GM21367 (cell line): ENCODE data around the gene GMEB2.
"Not testable (repeated sequence)": the region's sequence is repeated elsewhere in the genome, so short reads cannot be mapped to it uniquely, and the experiment has no call there.

Experiments used
- ATAC-seq: cut with Tn5 transposase; IDR thresholded peaks from one replicate; pipeline ENCODE4 v1.9.1; 2021; ENCODE audit not compliant: unreplicated experiment

GMEB2 gene, protein sequence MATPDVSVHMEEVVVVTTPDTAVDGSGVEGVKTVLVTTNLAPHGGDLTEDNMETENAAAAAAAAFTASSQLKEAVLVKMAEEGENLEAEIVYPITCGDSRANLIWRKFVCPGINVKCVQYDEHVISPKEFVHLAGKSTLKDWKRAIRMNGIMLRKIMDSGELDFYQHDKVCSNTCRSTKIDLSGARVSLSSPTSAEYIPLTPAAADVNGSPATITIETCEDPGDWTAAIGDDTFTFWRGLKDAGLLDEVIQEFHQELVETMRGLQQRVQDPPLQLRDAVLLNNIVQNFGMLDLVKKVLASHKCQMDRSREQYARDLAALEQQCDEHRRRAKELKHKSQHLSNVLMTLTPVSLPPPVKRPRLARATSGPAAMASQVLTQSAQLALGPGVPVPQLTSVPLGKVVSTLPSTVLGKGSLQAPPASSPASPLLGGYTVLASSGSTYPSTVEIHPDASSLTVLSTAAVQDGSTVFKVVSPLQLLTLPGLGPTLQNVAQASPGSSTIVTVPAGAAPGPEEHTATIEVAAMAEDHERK

DNA sequence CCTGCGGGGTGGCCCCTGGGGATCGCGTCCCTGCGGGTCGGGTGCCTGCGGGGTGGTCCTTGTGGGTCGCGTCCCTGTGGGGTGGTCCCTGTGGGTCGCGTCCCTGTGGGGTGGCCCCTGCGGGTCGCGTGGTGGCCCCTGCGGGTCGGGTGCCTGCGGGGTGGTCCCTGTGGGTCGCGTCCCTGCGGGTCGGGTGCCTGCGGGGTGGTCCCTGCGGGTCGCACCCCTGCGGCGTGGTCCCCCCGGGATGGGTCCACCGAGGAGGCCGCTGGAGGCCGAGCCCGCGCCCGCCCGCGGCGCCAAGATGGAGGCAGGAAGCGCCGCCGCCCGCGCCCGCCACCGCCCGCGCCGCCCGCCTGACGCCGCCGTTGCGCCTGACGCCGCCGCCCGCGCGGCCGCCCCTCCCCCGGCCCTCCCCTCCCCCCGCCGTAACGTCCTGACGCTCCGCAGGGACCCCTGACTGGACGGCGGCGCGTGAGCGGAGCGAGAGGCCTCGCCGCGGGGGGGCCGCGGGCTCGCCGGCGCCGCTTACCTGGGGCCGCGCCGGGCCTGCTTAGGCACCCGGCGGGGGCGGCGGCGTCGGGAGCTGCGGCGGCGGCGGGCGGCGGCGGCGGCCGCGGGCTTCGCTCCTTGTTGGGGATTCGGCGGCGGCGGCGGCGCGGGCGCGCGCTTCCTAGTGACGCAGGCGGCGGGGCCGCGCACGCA is at the start of gene GMEB2:
Gene GMEB2, minus strand, starts transcription at position 678 of the 705 bp plus-strand sequence. CDS start 7,704 bp downstream, outside the sequence.
- ATAC-seq: peak; percentile 32

DNA sequence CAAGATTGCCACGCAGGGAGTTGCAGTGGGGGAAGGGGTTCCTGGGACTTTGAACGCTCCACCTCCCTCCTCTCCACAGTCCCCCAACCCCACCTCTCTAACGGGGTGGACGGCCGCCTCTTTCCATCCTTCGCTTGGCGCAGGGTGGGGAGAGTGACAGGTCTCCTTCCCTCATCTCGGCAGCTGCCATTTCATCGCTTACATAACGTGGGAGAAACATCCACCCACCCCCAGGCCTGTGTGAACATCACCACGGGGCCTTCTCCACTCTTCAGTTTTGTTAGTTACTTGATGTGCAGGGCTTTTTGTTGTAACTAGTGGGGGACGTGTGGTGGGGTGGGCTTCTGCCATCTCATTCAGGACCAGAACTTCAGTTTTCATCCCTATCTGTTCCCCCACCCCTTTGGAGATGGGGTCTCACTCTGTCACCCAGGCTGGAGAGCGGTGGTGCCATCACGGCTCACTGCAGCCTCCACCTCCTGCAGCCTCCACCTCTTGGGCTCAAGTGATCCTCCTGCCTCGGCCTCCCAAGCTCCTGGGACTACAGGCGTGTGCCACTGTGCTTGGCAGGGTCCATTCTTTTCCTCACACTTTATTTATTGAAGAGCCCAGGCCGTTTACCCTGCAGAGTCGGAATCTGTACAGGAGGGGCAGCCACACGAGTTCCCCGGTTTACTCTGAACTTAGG is 48.9 kb upstream of the GMEB2 start:
- ATAC-seq: no peak

DNA sequence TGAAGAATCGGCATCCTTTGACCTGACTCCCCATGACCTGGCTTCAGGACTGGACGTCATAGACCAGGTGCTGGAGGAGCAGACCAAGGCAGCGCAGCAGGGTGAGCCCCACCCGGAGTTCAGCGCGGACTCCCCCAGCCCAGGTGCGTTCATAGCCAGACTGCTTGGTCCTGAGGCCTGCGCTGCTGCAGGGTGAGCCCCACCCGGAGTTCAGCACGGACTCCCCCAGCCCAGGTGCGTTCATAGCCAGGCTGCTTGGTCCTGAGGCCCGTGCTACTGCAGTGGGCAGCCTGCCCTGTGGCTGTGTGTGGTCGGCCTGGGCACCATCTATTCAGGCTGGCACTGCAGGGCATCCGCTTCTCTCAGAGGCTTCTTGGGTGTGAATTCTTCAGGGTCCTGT is 47.0 kb upstream of the GMEB2 start:
- ATAC-seq: no peak

DNA sequence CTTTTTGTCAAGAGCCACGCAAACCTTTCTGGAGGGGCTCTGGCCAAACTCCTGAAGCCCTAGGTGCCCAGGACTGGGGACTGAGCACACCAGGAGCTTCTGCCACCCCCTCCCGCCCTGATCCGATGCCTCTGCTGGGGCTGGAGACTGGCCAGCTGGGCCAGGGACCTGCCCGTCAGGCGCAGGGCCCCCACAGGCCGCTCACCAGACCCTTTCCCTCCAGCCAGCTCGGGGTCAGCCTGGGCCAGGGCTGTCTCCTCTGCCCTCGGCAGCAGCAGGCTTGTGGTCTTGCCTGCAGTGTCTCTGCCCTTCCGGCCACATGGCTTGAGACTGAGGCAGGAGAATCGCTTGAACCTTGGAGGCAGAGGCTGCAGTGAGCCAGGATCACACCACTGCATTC is 45.8 kb upstream of the GMEB2 start:
- ATAC-seq: no peak

DNA sequence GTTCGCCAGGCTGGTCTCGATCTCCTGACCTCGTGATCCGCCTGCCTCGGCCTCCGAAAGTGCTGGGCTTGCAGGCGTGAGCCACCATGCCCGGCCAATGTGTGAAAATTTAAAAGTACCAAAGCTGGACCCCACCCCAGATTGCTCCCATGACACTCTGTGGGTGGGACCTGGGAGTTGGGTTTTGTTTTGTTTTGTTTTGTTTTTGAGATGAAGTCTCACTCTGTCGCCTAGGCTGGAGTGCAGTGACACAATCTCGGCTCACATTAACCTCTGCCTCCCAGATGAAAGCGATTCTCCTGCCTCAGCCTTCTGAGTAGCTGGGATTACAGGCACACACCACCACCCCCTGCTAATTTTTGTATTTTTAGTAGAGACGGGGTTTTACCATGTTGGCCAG is 44.8 kb upstream of the GMEB2 start:
- not testable (repeated sequence) for ATAC-seq

DNA sequence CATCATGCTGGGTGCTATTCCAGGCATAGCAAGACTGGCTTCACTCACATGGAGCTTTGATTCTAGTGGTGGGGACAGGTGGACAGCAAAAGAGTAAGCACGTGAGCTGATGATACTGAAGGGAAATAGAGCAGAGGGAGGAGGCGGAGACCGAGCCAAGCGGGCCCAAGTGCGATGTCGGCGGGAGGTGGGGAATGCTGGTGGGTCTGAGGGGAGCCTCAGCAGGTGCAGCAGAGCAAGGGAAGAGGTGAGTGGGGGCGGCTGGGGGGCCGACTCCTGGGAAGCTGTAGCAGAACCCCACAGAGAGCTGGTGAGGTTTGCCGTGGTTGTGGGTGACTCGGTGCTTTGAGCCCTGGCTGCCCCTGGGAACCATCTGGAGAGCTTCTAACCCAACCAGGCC is 41.5 kb upstream of the GMEB2 start:
- ATAC-seq: no peak

DNA sequence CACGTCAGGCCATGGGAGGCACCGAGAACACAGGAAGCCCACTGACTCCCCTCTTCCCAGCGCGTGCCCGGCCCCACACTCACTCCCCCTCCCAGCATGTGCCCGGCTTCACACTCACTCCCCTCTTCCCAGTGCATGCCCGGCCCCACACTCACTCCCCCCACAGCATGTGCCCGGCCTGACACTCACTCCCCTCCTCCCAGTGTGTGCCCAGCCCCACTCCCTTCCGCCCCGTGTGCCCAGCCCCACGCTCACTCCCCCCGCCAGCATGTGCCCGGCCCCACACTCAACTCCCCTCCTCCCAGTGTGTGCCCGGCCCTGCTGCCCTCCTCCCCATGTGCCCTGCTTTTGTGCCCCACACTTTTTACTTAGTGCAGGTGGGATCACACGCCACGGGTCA is 41.0 kb upstream of the GMEB2 start:
- no peak for ATAC-seq

DNA sequence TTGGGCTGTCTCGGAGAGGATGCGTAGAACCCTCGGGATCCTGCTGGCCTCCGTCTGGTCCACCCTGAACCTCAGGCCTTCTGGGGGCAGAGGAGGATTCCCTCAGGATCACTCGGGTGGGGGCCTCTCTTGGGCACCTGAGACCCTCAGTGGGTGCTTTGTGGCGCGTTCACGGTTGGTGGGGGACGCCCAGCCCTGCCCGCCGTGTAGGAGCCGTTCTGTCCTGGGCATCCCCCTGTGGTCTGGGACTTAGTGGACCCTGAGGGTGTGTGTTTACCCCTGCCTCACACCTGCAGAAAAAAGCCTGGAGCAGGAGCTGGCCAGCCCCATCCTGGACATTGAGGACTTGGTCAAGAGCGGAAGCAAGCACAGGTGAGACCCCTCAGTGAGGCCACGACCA is 38.8 kb upstream of the GMEB2 start:
- no peak for ATAC-seq

DNA sequence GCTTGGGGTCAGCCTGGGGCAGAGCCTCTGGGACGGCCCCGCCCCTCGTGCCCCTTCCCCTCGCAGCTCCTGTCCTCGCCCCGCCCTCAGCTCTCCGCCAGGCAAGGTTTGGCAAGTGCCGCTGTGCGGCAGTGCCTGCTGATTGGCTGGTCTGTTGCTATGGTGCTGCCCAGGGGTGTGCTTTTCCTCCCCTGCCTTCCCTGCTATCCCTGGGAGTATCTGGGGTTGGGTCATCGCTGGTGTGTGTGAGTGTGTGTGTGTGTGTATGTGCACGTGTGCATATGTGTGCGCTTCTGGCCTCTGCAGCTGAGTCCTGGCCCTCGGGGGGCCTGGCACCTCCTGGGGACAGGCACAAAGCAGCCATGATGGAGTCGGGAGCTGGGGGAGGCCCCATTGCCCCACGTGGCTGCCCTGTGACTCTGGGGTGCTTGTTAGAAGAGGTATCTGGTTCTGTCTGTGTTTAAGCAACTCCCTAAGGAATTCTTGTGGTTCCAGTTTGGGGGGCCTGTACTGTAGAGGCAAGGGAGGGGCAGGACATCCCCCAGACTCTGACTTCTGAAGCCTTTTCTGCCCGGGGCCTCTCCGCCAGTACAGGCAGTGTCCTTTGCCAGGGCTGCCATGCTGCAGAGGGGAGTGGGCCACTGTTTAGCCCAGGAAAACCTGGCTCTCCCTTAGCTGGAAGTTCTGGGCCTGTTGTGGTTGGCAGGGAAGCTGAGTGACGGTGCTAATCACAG is 38.1 kb upstream of the GMEB2 start:
- ATAC-seq: no peak

DNA sequence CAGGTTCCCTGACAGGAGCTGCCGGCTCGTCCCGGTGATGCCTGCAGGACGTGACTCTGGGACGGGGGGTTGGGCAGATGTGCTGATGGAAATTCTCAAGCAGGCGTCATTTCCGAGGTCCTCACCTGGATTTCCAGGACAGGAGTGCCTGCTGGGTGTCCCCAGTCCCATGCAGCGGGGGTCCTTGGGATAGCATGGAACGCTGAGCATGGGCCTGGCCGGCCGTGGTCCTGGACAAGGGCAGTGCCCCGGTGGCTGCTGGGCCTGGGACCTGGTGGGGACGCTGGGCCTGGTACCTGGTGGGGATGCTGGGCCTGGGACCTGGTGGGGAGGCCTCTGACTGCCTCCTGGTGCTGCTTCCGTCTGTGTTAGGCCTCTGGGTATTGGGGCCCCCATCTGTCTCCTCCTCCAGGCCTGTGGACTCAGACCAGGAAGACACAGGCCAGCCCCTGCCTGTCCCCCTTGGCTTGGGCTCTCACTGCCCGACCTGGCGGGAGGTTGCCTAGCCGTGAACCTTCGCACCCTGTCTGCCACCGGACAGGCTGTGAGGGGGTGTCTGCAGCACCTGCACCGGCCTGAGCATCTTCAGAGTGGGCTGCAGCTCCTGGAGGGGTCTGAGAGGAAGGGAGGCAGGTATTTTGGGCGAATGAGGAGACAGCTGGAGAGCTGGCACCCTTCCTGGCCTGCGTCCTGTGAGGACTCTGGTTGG is 37.4 kb upstream of the GMEB2 start:
- ATAC-seq: no peak

DNA sequence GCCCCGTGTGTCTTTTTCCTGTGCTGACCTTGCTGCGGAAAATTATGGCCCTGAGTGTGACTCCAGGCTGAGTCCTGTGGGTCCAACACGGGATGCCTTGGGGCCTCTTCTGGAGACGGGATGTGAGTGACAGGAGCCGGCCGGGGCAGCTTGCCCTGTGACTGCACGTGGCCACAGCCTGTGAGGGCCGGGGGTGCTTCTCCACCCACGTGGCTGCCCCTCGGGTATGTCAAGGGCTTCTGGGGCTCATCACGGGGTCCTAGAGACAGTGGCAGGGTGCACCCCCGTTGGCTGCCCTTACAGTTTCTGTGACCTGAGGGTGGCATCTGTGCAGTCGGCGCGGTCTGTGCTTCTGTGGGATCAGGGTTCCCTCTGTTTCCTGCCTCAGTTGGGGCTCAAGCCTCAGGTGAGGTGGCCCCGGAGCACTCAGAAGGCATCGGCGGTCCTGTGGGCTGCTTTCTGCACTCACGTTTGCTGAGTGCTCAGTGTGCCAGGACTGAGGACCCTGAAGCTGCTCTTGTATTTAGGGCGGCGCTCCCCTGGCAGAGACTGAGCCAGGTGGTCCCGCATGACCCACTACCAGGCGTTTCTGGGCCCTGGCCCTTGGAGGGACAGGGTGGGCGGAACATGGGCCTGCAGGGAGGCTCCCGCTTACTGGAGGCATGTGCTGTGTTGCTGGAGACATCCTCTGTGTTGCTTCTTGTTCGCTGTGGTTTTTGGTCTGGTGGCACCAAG is 36.6 kb upstream of the GMEB2 start:
- no peak for ATAC-seq

DNA sequence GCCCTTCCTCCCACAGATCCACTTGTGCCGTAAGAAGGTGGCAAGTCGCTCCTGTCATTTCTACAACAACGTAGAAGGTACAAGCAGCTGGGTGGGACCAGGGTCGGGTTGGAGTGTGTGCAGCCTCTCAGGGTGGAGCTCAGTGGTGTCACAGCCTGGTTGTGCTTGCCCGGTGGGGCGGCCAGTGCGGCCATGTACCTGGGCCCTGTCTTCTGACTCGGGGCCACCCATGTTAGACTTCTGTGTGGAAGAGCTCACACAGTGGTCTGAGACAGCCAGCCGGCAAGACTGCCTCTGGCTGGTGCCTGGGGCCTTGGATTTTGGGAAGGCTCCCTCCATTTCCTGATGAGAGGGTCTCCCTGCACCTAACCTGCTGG is 35.9 kb upstream of the GMEB2 start:
- ATAC-seq: no peak

DNA sequence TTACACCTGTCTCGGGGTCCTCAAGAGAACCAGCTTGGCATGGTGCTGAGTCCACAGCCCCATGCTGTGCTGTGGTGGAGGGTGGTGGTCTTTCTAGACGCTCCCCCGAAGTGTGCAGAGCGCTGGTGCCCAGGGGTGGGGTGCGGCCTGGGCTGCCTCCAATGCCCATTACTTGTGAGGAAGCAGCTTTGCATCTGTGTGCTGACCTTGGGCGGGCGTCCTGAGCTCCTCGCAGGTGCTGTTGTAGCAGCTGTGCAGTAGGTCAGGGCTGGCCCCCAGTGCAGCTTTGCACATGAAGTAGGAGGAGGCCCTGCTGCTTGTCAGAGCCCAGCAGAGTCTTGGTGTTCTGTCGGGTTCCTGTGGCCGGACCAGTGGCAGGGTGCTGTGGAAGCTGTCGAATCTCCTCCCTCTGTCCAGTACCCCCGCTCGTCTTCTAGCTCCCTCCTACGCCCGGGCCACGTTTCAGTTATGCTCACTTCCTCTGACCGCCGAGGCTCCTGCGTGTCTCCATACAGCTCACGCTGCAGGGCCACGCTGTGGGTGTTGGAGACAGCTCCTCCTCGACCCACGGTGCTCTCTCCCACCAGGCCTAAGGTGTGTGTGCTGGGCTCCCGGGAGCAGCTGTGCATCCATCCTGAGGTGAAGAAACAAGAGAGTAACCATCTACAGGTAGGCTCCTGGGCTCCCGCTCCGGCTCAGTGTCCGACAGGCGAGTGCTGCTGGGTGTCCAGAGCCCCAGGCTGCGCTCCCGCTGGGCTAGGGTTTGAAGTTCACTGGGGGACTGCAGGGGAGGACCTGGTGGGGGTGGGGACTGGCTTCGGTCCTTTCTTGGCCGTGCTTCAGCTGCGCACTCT is 35.3 kb upstream of the GMEB2 start:
- ATAC-seq: no peak

DNA sequence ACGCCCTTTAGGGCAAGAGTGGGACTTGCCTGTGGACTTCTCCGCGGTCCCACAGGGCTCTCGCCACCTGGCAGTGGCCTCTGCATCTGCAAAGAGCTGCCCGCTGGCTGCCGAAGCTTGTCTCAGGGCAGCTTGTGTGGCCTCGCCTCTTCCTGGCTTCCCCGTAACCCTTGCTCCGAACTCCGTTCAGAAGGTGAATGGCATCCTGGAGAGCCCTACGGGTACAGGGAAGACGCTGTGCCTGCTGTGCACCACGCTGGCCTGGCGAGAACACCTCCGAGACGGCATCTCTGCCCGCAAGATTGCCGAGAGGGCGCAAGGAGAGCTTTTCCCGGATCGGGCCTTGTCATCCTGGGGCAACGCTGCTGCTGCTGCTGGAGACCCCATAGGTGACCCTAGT is 34.2 kb upstream of the GMEB2 start:
- no peak for ATAC-seq

DNA sequence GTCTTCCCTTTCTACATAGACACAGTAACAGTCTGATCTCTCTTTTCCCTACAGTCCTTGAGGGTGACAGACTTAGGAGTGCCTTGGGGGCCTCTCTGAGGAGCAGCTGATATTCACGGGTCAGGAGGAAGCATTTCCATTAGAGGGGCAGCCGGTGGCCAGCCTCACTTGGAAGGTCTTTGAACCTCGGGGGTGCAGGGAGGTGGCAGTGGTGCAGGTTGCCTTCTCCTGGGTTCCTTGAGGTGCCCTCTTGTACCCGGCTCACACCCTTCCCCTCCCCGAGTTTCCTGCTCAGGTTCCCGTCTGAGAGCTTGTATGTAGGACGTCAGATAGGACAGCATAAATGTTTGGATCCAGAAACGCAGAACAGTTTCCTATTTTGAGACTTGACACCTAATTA is 33.7 kb upstream of the GMEB2 start:
- ATAC-seq: no peak

DNA sequence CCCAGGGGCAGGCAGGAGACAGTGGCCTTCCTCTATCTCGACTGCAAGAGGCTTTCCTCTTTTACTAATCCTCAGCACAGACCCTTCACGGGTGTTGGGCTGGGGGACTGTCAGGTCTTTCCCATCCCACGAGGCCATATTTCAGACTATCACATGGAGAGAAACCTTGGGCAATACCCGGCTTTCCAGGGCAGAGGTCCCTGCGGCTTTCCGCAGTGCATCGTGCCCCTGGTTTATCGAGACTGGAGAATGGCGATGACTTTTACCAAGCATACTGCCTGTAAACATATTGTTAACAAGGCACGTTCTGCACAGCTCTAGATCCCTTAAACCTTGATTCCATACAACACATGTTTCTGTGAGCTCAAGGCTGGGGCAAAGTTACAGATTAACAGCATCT is 33.3 kb upstream of the GMEB2 start:
- not testable (repeated sequence) for ATAC-seq

DNA sequence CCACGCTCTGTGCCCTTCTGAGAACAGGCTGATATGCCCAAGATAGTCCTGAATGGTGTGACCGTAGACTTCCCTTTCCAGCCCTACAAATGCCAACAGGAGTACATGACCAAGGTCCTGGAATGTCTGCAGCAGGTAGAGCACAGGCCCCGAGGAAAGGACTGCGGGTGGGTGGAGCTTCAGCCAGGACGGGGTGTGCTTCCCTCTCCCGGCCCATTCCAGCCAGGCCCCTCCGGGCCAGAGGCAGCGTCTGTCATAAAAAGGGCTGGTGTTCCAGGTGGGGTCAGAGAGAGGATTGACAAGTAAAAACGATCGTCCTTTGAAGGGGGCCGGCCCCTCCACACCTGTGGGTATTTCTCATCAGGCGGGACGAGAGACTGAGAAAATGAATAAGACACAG is 32.5 kb upstream of the GMEB2 start:
- no peak for ATAC-seq

DNA sequence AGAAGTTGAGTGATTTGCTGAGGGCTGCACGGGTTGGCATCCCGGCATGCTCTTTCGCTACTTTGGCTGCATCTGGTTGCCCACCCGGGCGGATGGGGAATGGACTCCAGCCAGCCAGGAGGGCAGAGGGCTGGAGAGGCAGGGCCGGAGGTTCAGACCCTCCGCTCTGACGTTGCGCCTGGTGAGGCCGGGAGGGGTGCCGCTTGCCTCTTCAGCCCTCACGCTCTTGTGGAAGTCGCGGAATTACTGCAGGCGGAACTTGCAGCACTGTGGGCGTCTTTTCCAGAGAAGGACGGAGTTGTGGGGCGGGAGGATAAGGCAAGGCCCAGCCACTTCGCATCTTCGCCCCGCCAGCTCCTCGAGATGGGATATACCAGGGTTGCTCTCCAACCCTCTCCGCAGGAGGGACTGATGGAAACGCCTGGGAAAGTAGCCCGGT is 31.9 kb upstream of the GMEB2 start:
- ATAC-seq: no peak
